ENCODE results near the gene TSBP1. TPM values are rescaled to one million over a fixed set of nuclear protein-coding genes. Genes with fewer than 3 reads are reported as not detected.

Gene TSBP1
- total and polyA plus RNA-seq, 2 of the 13 experiments (the other 11 are each of a cell fraction or from before 2014, with no cell fraction given): not detected

DNA sequence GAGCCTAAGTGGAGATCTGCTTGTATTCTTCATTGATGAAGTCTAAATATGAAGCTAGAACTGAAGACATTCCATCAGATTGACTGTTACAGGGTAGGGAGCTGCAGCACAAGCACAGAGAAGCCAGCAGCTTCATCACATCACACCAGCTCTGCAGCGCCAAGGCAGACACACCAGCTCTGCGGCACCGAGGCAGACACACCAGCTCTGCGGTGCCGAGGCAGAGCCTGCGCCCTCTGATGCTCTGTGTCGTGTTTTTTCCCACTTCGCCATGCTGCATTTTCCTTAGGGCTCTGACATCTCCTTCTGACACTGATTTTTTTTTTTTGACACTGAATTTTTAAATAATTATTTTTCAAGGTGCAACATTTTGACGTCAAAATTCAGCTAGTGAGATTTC, 34.5 kb upstream of the TSBP1 start:
- intact Hi-C loops (cut with micrococcal nuclease; ENCODE audit: unreplicated experiment): no loop called here
- no TSS peak for BruUV-seq (replicated peaks)
- DNase-seq (ENCODE audit: low spot score) (no peak), ATAC-seq (no peak), FAIRE-seq (no peak)
- H3K4me2 ChIP-seq (ENCODE audit: low read depth, low read length): no peak overlapping the region
- WGBS (ENCODE audit: low lambda C conversion rate): 28% methylated on average over 9 of the region's 9 CpGs
- H3K9me3 ChIP-seq (ENCODE audit: low read length): no peaks in the 10 kb centered on the region
- no peaks in the 10 kb centered on the region for H3K36me3 ChIP-seq (replicated peaks in 1 of 2; ENCODE audit: control insufficient read depth in 1 of 2, insufficient read depth in 2 of 2, low read length in 2 of 2)
- no peaks in the 10 kb centered on the region for H3K4me1 ChIP-seq (ENCODE audit: insufficient read depth, low read length)
- H3K9ac ChIP-seq (ENCODE audit: insufficient read depth, low read depth, low read length): no peak overlapping the region
- TF ChIP-seq ZNF337 (CRISPR knock-in tag; IDR thresholded peaks at IDR 0.05; ENCODE audit: borderline replicate concordance, low read depth) (no peak), ZNF230 (CRISPR knock-in tag; IDR thresholded peaks at IDR 0.05) (no peak), MBD4 (IDR thresholded peaks at IDR 0.05; ENCODE audit: borderline replicate concordance, low read length) (no peak), PRPF4 (IDR thresholded peaks at IDR 0.05; ENCODE audit: low read depth, low read length, poor library complexity, severe bottlenecking) (no peak), NONO (IDR thresholded peaks at IDR 0.05) (no peak), NONO (CRISPR knock-in tag; conservative IDR thresholded peaks at IDR 0.05) (no peak), ARNT (IDR thresholded peaks at IDR 0.05) (no peak), ZNF782 (CRISPR knock-in tag; IDR thresholded peaks at IDR 0.05; ENCODE audit: borderline replicate concordance) (no peak), ZBTB7A (CRISPR knock-in tag; IDR thresholded peaks at IDR 0.05) (no peak)
- TF ChIP-seq, protein P1, sequence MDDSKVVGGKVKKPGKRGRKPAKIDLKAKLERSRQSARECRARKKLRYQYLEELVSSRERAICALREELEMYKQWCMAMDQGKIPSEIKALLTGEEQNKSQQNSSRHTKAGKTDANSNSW (CRISPR knock-in tag; IDR thresholded peaks at IDR 0.05; ENCODE audit: borderline replicate concordance): no peak
- no peak overlapping the region for H2AFZ ChIP-seq (ENCODE audit: low read length)
- H4K20me1 ChIP-seq (ENCODE audit: insufficient read depth, low read length): no peaks in the 10 kb centered on the region
- no peaks in the 10 kb centered on the region for H3K79me2 ChIP-seq (ENCODE audit: insufficient read depth, low read length)
- POLR2A ChIA-PET: no interaction called here
- H3K27me3 ChIP-seq (ENCODE audit: control insufficient read depth in 1 of 2, insufficient read depth in 2 of 2, low read length in 2 of 2): peaks cover 0 to 32% of the 10 kb centered on the region in 2 experiments; a peak in 2 of 5 replicates
- CTCF ChIA-PET (ENCODE audit: low intra/inter-chr PET ratio, low total read pairs): no interaction called here
- H3K27ac ChIP-seq (ENCODE audit: extremely low read length, insufficient read depth, low read length): no peak overlapping the region
- no peak overlapping the region for H3K4me3 ChIP-seq (replicated peaks in 1 of 3; ENCODE audit: insufficient read depth in 1 of 3, low read depth in 2 of 3, low read length in 3 of 3)
- in situ Hi-C loops (cut with HindIII; ENCODE audit: extremely low pct_ligation_motif_present, low pct_unique_long_range_greater_than_20kb): no loop called here

DNA sequence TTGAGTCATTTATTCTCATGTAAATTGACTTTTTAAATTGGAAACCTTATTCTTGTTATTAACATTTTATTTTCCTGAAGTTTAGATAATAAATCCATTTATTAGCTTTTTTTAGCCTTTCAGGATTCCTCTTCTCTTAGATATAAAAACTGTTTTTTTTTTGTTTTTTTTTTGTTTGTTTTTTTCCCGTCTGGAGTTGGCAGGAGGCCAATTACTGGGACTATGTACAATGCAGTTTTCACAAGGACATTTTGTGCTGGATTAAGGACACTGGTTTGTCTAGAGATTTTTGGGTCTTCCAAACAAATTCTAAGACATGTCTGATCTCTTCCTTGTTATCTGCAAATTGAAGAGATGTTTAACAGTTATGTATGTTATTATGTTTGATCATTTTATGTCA, 34.0 kb upstream of the TSBP1 start:
- no peak overlapping the region for H2AFZ ChIP-seq (ENCODE audit: low read length)
- peaks cover 0 to 28% of the 10 kb centered on the region in 2 experiments; a peak in 2 of 5 replicates for H3K27me3 ChIP-seq (ENCODE audit: control insufficient read depth in 1 of 2, insufficient read depth in 2 of 2, low read length in 2 of 2)
- no peak overlapping the region for H3K9ac ChIP-seq (ENCODE audit: insufficient read depth, low read depth, low read length)
- H3K79me2 ChIP-seq (ENCODE audit: insufficient read depth, low read length): no peaks in the 10 kb centered on the region
- intact Hi-C loops (cut with micrococcal nuclease; ENCODE audit: unreplicated experiment): no loop called here
- DNase-seq (ENCODE audit: low spot score): no peak
- no peak overlapping the region for H3K4me3 ChIP-seq (replicated peaks in 1 of 3; ENCODE audit: insufficient read depth in 1 of 3, low read depth in 2 of 3, low read length in 3 of 3)
- ATAC-seq: no peak
- no peak for FAIRE-seq
- in situ Hi-C loops (cut with HindIII; ENCODE audit: extremely low pct_ligation_motif_present, low pct_unique_long_range_greater_than_20kb): no loop called here
- no peak overlapping the region for H3K4me2 ChIP-seq (ENCODE audit: low read depth, low read length)
- no TSS peak for BruUV-seq (replicated peaks)
- POLR2A ChIA-PET: no interaction called here
- peak; percentile 72 for TF ChIP-seq LCORL (IDR thresholded peaks at IDR 0.05)
- no peak for TF ChIP-seq LCORL (CRISPR knock-in tag; IDR thresholded peaks at IDR 0.05)
- TF ChIP-seq, protein P2, sequence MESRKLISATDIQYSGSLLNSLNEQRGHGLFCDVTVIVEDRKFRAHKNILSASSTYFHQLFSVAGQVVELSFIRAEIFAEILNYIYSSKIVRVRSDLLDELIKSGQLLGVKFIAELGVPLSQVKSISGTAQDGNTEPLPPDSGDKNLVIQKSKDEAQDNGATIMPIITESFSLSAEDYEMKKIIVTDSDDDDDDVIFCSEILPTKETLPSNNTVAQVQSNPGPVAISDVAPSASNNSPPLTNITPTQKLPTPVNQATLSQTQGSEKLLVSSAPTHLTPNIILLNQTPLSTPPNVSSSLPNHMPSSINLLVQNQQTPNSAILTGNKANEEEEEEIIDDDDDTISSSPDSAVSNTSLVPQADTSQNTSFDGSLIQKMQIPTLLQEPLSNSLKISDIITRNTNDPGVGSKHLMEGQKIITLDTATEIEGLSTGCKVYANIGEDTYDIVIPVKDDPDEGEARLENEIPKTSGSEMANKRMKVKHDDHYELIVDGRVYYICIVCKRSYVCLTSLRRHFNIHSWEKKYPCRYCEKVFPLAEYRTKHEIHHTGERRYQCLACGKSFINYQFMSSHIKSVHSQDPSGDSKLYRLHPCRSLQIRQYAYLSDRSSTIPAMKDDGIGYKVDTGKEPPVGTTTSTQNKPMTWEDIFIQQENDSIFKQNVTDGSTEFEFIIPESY (CRISPR knock-in tag; IDR thresholded peaks at IDR 0.05): no peak
- no peaks in the 10 kb centered on the region for H3K9me3 ChIP-seq (ENCODE audit: low read length)
- no peaks in the 10 kb centered on the region for H3K36me3 ChIP-seq (replicated peaks in 1 of 2; ENCODE audit: control insufficient read depth in 1 of 2, insufficient read depth in 2 of 2, low read length in 2 of 2)
- no peaks in the 10 kb centered on the region for H3K4me1 ChIP-seq (ENCODE audit: insufficient read depth, low read length)
- no peaks in the 10 kb centered on the region for H4K20me1 ChIP-seq (ENCODE audit: insufficient read depth, low read length)
- CTCF ChIA-PET (ENCODE audit: low intra/inter-chr PET ratio, low total read pairs): no interaction called here
- no peak overlapping the region for H3K27ac ChIP-seq (ENCODE audit: extremely low read length, insufficient read depth, low read length)
- WGBS (ENCODE audit: low lambda C conversion rate): 2% methylated on average over 1 of the region's 1 CpG

All from HepG2 (cell line).